ENCODE data around the gene NWD2. TPM values are rescaled to one million over a fixed set of nuclear protein-coding genes. Genes with fewer than 3 reads are reported as not detected.

NWD2 gene
- total RNA-seq, 1 experiment from 2014 or later, result not detected

GRCh38 chr4:37439809-37440474, 195.4 kb downstream of the NWD2 start:
- TF ChIP-seq SP1 (IDR thresholded peaks at IDR 0.05; ENCODE audit: low read depth) (no peak), REST (IDR thresholded peaks at IDR 0.05; ENCODE audit: low read depth) (no peak), RAD21 (IDR thresholded peaks at IDR 0.05; ENCODE audit: low read depth) (no peak), POLR2A (IDR thresholded peaks at IDR 0.05; ENCODE audit: borderline replicate concordance, extremely low read depth, insufficient read depth, insufficient read length) (no peak), CEBPB (IDR thresholded peaks at IDR 0.05; ENCODE audit: low read depth) (no peak), ZFX (IDR thresholded peaks at IDR 0.05) (no peak), TCF7L2 (IDR thresholded peaks at IDR 0.05; ENCODE audit: borderline replicate concordance, extremely low read depth, insufficient read depth, insufficient read length) (no peak), JUND (IDR thresholded peaks at IDR 0.05) (no peak), MAX (IDR thresholded peaks at IDR 0.05) (no peak), SIN3A (IDR thresholded peaks at IDR 0.05; ENCODE audit: low read depth) (no peak), ZBTB33 (IDR thresholded peaks at IDR 0.05; ENCODE audit: extremely low read depth, insufficient replicate concordance, low read length) (no peak), EZH2 (IDR thresholded peaks at IDR 0.05) (no peak), EGR1 (IDR thresholded peaks at IDR 0.05; ENCODE audit: low read depth) (no peak), CTCF (IDR thresholded peaks at IDR 0.05 in 2 of 3, conservative IDR thresholded peaks at IDR 0.05 in 1 of 3; ENCODE audit: borderline replicate concordance in 1 of 3, insufficient read depth in 1 of 3, low read depth in 2 of 3, low read length in 2 of 3) (no peak), ZNF274 (IDR thresholded peaks at IDR 0.05; ENCODE audit: low read depth, low read length) (no peak), ATF3 (IDR thresholded peaks at IDR 0.05) (no peak), EZH2phosphoT487 (IDR thresholded peaks at IDR 0.05; ENCODE audit: borderline replicate concordance) (no peak), POLR2AphosphoS5 (IDR thresholded peaks at IDR 0.05; ENCODE audit: low read depth, low read length) (no peak), YY1 (IDR thresholded peaks at IDR 0.05; ENCODE audit: extremely low read depth, insufficient replicate concordance, low read depth, low read length) (no peak)
- Histone ChIP-seq H3K9me3 (ENCODE audit: control insufficient read depth in 1 of 2, insufficient read depth in 1 of 2, low read depth in 1 of 2, low read length in 2 of 2) (no peaks in the 10 kb centered on the region), H4K20me1 (ENCODE audit: insufficient read depth) (no peaks in the 10 kb centered on the region), H3K27ac (ENCODE audit: low read depth, low read length) (no peak overlapping the region), H3K4me1 (ENCODE audit: control insufficient read depth in 1 of 2, insufficient read depth in 2 of 2, low read length in 2 of 2) (peaks cover 10 to 22% of the 10 kb centered on the region in 2 experiments), H2AFZ (ENCODE audit: low read depth, low read length, poor library complexity, severe bottlenecking) (no peak overlapping the region), H3K4me2 (ENCODE audit: low read length) (no peak overlapping the region), H3K4me3 (replicated peaks in 1 of 2; ENCODE audit: low read depth in 1 of 2, low read length in 2 of 2) (no peak overlapping the region), H3K79me2 (ENCODE audit: insufficient read depth, low read length) (no peaks in the 10 kb centered on the region), H3K36me3 (ENCODE audit: control insufficient read depth in 1 of 2, insufficient read depth in 2 of 2, low read length in 2 of 2) (no peaks in the 10 kb centered on the region), H3K27me3 (ENCODE audit: insufficient read depth, low read length) (no peaks in the 10 kb centered on the region), H3K9me2 (ENCODE audit: insufficient read depth) (no peaks in the 10 kb centered on the region), H3K9ac (ENCODE audit: low read length) (no peak overlapping the region)
- BruUV-seq (replicated peaks), result no TSS peak
- intact Hi-C loops (cut with micrococcal nuclease), result loop anchor here (5.0 kb wide), 1 partner anchor 352 kb away; no protein-coding TSS in a partner anchor
- ChIA-PET CTCF (interaction anchor here (3.4 kb wide), 1 partner anchor 13 kb away, joined by 15 read pairs; a partner anchor contains a TSS), POLR2A (no interaction called here), RAD21 (ENCODE audit: low non-redundant PET in 1 of 2, low total read pairs in 2 of 2, uncharacterized antibody in 2 of 2, unreplicated experiment in 2 of 2) (no interaction called here)
- ATAC-seq (no peak), DNase-seq (ENCODE audit: low read depth, low spot score) (no peak)

All from HCT116 (cell line).